AG10803 (cell line): ENCODE data around the gene PAK4.

Experiments used
- DNase-seq: peaks from one replicate; pipeline ENCODE4 v3.0.0; 2010; ENCODE audit warnings: low read depth
- H3K4me3 ChIP-seq: 2 replicates; pipeline ENCODE4 v1.5.1; 2011; ENCODE audit warnings: mild to moderate bottlenecking, low read length, control low read depth
- TF ChIP-seq, protein P1 (sequence below): conservative IDR thresholded peaks from 2 replicates; pipeline ENCODE4 v1.5.1; 2011; ENCODE audit warnings: mild to moderate bottlenecking, low read length, control low read depth, inconsistent platforms

PAK4 gene

DNA sequence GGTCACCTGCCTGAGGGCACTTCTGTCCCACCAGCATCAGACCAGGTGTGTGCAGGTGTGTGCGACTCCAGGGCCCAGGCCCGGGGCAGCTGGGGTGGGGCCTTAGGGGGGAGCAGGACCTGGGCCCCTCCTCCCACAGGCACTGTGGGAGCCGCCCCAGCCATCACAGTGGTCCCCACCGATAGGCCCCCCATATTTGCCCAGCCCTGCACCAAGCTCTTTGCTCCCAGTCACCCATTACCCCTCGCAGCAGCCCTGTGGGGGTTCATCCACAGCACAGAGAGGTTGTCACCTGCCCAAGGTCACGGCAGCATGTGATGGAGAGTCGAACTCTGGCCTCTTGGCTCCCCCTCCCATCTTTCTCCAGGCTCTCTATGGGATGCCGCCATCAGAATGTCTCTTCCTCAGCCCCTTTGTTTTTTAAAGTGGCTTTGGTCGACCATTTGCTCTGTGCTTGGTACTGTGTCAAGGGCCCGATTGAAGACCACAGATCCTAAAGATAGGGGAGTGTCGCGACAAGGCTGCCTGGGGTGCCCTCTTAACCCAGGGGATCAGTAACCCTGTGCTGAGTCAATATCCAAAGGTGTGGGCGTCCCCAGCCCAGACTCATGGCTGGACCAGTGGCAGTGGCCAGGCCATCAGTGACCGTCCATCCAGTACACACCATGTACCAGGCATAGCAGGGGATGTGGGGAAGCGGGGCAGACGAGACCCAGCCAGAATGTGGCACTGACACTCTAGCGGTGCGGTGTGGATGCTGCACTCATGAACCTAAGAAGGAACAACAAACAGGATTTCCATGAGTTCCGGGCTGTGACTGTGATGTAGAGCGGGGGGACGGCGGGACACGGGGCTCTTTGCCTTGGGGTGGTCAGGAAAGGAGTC is 42.9 kb downstream of the PAK4 start:
- no peak for DNase-seq
- no peak overlapping the region for H3K4me3 ChIP-seq
- TF ChIP-seq, protein P1, sequence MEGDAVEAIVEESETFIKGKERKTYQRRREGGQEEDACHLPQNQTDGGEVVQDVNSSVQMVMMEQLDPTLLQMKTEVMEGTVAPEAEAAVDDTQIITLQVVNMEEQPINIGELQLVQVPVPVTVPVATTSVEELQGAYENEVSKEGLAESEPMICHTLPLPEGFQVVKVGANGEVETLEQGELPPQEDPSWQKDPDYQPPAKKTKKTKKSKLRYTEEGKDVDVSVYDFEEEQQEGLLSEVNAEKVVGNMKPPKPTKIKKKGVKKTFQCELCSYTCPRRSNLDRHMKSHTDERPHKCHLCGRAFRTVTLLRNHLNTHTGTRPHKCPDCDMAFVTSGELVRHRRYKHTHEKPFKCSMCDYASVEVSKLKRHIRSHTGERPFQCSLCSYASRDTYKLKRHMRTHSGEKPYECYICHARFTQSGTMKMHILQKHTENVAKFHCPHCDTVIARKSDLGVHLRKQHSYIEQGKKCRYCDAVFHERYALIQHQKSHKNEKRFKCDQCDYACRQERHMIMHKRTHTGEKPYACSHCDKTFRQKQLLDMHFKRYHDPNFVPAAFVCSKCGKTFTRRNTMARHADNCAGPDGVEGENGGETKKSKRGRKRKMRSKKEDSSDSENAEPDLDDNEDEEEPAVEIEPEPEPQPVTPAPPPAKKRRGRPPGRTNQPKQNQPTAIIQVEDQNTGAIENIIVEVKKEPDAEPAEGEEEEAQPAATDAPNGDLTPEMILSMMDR, result no peak

GRCh38 chr19:39169143-39169810 is 43.7 kb downstream of the PAK4 start:
- no peak overlapping the region for H3K4me3 ChIP-seq
- no peak for DNase-seq
- TF ChIP-seq, protein P1, result no peak

DNA sequence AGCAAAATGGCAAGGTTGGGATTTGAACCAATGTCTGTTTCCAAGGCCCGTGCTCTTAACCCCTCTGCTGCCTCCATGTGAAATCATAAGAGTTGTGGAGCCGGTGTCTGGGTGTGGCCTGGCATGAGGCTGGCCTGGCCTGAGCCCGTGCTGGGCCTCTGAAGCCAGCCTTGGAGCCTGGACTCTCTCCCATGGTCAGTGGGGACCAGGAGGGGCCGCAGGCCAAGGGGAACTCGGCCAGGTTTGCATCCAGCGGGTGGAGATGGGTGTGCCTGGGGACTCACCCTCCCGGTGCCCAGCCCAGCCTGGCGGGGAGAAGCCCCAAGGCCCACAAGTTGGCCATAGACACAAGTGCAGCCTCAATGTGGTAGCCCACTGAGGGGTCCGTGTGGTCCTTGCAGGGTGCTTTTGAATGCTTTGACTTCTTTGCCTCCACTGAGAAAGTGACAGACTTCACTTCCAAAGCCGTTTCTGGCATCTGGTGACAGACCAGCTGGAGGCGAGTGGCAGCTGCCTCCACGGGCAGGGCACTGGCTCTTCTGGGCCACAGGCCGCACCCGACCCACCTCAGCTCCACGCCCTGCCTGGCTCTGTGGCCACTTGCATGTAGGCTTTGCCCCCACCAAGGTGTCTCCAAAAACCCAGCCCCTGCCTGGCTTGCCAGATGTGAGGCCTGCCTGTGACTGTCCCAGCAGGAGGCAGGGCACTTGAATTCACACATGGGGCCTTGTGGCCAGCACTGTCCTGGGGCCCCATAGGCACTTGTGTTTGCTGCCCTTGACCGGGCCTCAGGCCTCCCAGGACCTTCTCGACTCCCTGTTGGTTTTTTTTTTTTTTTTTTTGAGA is 45.0 kb downstream of the PAK4 start:
- H3K4me3 ChIP-seq, result no peak overlapping the region
- TF ChIP-seq, protein P1, result no peak
- DNase-seq, result no peak

GRCh38 chr19:39171479-39172465 is 46.2 kb downstream of the PAK4 start:
- DNase-seq, result no peak
- TF ChIP-seq, protein P1, result no peak
- no peak overlapping the region for H3K4me3 ChIP-seq

DNA sequence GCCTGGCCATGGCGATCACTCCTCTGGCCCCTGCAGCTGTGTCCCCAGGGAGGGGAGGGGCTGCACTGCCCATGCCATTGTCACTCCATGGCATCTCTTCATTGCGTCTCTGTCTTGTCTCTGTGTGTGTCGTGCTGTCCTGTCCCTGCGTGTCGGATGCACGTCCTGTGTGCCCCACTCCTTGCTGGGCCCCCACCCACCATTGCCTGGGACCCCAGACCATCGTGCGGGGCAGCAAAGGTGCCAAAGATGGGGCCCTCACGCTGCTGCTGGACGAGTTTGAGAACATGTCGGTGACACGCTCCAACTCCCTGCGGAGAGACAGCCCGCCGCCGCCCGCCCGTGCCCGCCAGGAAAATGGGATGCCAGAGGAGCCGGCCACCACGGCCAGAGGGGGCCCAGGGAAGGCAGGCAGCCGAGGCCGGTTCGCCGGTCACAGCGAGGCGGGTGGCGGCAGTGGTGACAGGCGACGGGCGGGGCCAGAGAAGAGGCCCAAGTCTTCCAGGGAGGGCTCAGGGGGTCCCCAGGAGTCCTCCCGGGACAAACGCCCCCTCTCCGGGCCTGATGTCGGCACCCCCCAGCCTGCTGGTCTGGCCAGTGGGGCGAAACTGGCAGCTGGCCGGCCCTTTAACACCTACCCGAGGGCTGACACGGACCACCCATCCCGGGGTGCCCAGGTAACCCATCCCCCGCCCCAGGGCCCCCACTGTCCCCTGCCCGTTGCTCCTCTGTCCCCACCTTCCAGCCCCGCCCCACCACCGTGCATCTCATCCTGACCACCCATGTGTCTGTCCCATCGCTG is 47.3 kb downstream of the PAK4 start:
- no peak for DNase-seq
- TF ChIP-seq, protein P1, result no peak
- H3K4me3 ChIP-seq, result no peak overlapping the region

DNA sequence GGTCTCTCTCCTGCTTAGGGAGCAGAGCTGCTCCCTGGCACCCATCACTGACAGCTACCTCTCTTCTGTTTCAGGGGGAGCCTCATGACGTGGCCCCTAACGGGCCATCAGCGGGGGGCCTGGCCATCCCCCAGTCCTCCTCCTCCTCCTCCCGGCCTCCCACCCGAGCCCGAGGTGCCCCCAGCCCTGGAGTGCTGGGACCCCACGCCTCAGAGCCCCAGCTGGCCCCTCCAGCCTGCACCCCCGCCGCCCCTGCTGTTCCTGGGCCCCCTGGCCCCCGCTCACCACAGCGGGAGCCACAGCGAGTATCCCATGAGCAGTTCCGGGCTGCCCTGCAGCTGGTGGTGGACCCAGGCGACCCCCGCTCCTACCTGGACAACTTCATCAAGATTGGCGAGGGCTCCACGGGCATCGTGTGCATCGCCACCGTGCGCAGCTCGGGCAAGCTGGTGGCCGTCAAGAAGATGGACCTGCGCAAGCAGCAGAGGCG is 48.0 kb downstream of the PAK4 start:
- no peak for DNase-seq
- no peak overlapping the region for H3K4me3 ChIP-seq
- TF ChIP-seq, protein P1, result no peak
